ENCODE measurements around the gene SMARCA2. TPM values are rescaled to one million over a fixed set of nuclear protein-coding genes. Genes with fewer than 3 reads are reported as not detected.

The SMARCA2 gene
- total and polyA plus RNA-seq, 3 donors from 2014 or later, result 176 to 251 (median 241) TPM

DNA sequence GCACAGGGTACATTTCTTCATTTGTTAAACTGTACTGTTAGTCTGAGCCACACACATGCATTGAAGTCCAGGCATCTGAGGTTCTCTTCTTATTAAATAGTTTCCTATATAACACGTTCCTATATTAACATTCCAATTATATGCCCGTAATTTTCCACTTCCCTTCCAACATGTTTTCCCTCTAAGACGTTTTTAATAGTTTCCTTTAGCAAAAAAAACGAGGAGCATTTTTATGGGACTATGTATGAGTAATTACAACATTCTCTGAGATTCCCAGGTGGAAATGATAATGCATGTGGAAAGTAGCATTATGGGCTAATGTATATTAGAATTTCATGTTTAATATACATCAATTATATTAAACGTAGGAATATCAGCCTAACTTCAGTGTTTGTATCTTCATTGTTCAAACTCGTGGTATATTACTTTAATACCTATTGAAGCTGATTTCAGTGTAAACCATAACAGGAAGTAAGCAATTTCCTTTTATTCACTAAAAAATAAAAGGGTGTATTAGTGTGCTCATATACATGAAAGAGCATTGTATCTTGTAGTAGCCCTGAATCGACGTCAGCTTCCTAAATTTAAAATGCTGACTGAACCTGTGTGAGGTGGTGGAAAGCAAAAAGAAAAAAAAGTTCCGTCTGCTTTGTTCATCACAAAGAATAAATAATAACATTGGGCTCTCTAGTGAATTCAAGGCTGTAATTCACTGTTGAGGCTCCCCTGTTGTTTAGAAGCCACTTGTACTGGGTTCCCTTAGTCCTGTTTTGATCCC, 11.3 kb downstream of the SMARCA2 start:
- TF ChIP-seq, protein P1, sequence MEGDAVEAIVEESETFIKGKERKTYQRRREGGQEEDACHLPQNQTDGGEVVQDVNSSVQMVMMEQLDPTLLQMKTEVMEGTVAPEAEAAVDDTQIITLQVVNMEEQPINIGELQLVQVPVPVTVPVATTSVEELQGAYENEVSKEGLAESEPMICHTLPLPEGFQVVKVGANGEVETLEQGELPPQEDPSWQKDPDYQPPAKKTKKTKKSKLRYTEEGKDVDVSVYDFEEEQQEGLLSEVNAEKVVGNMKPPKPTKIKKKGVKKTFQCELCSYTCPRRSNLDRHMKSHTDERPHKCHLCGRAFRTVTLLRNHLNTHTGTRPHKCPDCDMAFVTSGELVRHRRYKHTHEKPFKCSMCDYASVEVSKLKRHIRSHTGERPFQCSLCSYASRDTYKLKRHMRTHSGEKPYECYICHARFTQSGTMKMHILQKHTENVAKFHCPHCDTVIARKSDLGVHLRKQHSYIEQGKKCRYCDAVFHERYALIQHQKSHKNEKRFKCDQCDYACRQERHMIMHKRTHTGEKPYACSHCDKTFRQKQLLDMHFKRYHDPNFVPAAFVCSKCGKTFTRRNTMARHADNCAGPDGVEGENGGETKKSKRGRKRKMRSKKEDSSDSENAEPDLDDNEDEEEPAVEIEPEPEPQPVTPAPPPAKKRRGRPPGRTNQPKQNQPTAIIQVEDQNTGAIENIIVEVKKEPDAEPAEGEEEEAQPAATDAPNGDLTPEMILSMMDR (IDR thresholded peaks at IDR 0.05), result no peak
- TF ChIP-seq POLR2A (IDR thresholded peaks at IDR 0.05), result no peak

DNA sequence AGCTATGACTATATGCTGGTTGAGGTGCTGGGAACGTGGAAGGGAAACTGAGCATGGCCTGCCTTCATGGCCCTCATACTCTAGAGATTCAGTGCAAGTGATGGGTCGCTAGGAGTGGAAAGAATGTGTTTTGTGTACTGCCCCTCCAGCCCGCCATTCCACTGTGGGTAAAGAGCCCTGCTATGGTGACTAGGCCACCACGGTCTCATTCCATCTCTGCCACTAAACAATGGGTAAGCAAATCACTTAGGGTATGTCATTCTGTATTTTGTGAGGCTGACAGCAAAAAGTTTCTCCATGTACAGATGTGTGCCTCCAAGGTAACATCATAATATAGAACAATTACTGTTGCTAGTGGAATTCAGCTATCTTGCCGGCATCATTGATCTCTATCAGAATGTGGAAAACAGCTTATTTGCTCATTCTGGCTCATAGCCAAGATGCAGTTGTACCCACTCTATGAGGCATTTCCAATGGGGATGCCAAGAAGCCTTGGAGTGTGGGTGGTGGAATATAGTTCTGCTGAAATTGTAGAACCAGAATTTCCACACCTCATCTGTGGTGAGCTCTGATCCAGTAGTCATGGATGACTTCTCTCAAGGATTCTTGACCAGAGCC, 12.5 kb downstream of the SMARCA2 start:
- Histone ChIP-seq H3K27me3 (no peaks in the 10 kb centered on the region), H3K36me3 (ENCODE audit: low read depth, missing control alignments) (no peaks in the 10 kb centered on the region), H3K9me3 (no peaks in the 10 kb centered on the region), H3K4me1 (peaks cover 45% of the 10 kb centered on the region), H3K27ac (peak overlapping the region; percentile 71 to 91), H3K4me3 (no peak overlapping the region)
- intact Hi-C loops (cut with DNase I; ENCODE audit: low total_unique reads), result no loop called here
- TF ChIP-seq POLR2A (IDR thresholded peaks at IDR 0.05), result no peak
- TF ChIP-seq, protein P1 (IDR thresholded peaks at IDR 0.05), result no peak
- 91 to 92% methylated on average over 5 of the region's 5 CpGs for WGBS, 2 donors
- no peak for DNase-seq

More for the DNA sequence above, 11.3 kb downstream of the SMARCA2 start:
- Histone ChIP-seq H3K27me3 (no peaks in the 10 kb centered on the region), H3K9me3 (no peaks in the 10 kb centered on the region), H3K36me3 (ENCODE audit: low read depth, missing control alignments) (no peaks in the 10 kb centered on the region), H3K4me3 (no peak overlapping the region), H3K27ac (peak overlapping the region; percentile 71 to 91), H3K4me1 (peaks cover 50% of the 10 kb centered on the region)
- DNase-seq, result no peak
- WGBS, 2 donors, result 65 to 70% methylated on average over 9 of the region's 9 CpGs
- intact Hi-C loops (cut with DNase I; ENCODE audit: low total_unique reads), result no loop called here

DNA sequence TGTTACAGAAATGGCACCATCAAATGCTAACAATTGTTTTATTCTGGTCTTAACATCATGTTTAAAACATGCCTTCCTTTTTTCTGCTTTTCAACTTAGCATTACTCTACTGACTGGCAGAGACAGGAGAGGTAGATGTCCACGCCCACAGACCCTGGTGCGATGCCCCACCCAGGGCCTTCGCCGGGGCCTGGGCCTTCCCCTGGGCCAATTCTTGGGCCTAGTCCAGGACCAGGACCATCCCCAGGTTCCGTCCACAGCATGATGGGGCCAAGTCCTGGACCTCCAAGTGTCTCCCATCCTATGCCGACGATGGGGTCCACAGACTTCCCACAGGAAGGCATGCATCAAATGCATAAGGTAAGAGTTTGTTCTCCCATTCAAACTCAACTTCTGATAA, 13.7 kb downstream of the SMARCA2 start:
- intact Hi-C loops (cut with DNase I; ENCODE audit: low total_unique reads), result no loop called here
- Histone ChIP-seq H3K9me3 (no peaks in the 10 kb centered on the region), H3K4me3 (no peak overlapping the region), H3K27ac (peak overlapping the region in 1 of 2 donors; percentile 13), H3K4me1 (peaks cover 32% of the 10 kb centered on the region), H3K36me3 (ENCODE audit: low read depth, missing control alignments) (no peaks in the 10 kb centered on the region), H3K27me3 (no peaks in the 10 kb centered on the region)
- no peak for DNase-seq
- TF ChIP-seq, protein P1 (IDR thresholded peaks at IDR 0.05), result no peak
- TF ChIP-seq POLR2A (IDR thresholded peaks at IDR 0.05), result no peak
- 80 to 81% methylated on average over 7 of the region's 7 CpGs for WGBS, 2 donors

DNA sequence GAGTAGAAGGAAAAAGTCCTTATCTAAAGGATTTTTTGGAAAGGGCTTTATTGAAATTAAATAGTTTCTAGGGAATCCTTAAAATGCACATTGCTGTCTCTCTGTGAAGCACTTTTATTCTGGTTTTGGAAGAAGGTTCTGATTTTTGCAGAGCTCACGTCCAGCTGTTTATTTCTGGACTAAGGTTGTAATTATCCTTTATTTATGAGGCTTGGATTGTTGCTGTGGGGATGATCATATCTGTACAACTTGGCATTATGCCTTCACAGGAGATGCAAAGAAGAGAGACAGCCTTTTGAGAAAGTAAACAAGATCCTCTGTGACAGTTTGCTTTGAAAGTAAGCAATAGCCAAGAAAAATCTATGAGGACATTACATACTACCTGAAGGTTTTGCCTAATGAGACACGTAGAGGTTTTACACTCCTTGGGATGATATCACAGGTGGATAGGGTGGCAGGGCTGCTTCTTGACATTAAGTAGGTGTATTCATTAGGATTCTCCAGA, 14.6 kb downstream of the SMARCA2 start:
- TF ChIP-seq, protein P1 (IDR thresholded peaks at IDR 0.05), result no peak
- no peak for TF ChIP-seq POLR2A (IDR thresholded peaks at IDR 0.05)
- no peak overlapping the region for H3K27ac ChIP-seq
- H3K9me3 ChIP-seq, result no peaks in the 10 kb centered on the region
- no peak overlapping the region for H3K4me3 ChIP-seq
- 32 to 56% methylated on average over 2 of the region's 2 CpGs for WGBS, 2 donors
- intact Hi-C loops (cut with DNase I; ENCODE audit: low total_unique reads), result no loop called here
- DNase-seq, result no peak
- no peaks in the 10 kb centered on the region for H3K36me3 ChIP-seq (ENCODE audit: low read depth, missing control alignments)
- H3K4me1 ChIP-seq, result peaks cover 24% of the 10 kb centered on the region
- H3K27me3 ChIP-seq, result no peaks in the 10 kb centered on the region

All from testis (tissue), 3 donors.